ENCODE results near the gene ZNF70. TPM values are rescaled to one million over a fixed set of nuclear protein-coding genes. Genes with fewer than 3 reads are reported as not detected.

Gene ZNF70
- total RNA-seq, 2 donors from 2014 or later = 5.9 to 8.8 TPM

- H3K4me3 Mint-ChIP-seq = no peak overlapping the region
- DNase-seq (ENCODE audit: low spot score) (no peak), ATAC-seq (no peak)
- peaks cover 6 to 14% of the 10 kb centered on the region in 2 donors for H3K4me1 Mint-ChIP-seq (ENCODE audit: low read depth in 2 of 2)
- no peaks in the 10 kb centered on the region for H3K36me3 Mint-ChIP-seq
- no peaks in the 10 kb centered on the region for H3K9me3 Mint-ChIP-seq
- H3K27ac Mint-ChIP-seq = no peak overlapping the region
- peaks cover 5 to 8% of the 10 kb centered on the region in 2 donors for H3K27me3 Mint-ChIP-seq
Measured at GRCh38 chr22:23774114-23774921, 23.4 kb upstream of the ZNF70 start.

DNA sequence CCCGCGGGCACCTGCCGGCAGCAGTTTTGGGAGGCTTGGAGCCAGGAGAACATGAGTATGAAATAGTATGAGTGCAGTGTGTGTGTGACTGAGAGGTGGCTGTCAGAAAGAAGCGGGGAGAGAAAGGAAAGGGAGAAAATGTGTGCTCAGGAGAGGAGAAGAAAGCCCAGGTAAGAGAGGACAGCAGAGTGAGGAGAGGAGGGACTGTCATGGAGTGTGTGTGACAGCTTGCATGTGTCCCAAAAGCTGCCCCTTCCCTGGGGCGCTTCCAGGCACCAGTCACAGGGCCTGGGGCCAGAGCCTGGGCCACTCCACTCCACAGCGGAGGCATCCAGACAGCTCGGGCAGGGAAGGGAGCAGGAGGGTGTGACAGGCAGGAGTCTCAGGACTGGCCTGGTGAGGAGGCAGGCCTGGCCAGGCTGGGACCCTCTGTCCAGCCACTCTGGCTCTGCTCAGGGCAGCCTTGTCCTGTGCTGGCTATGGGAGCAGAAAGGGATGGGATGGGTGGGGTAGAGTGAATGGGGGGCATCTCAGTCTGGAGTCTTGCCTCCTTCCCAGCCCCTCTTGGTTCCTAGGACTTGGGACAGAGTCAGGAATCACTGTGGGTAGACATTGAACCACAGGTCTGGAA lies 22.7 kb upstream of the ZNF70 start:
- DNase-seq (ENCODE audit: low spot score) (no peak), ATAC-seq (no peak)
- no peaks in the 10 kb centered on the region for H3K36me3 Mint-ChIP-seq
- H3K4me3 Mint-ChIP-seq = no peak overlapping the region
- H3K9me3 Mint-ChIP-seq = no peaks in the 10 kb centered on the region
- peaks cover 6 to 14% of the 10 kb centered on the region in 2 donors for H3K4me1 Mint-ChIP-seq (ENCODE audit: low read depth in 2 of 2)
- H3K27ac Mint-ChIP-seq = no peak overlapping the region
- peaks cover 5 to 8% of the 10 kb centered on the region in 2 donors for H3K27me3 Mint-ChIP-seq

DNA sequence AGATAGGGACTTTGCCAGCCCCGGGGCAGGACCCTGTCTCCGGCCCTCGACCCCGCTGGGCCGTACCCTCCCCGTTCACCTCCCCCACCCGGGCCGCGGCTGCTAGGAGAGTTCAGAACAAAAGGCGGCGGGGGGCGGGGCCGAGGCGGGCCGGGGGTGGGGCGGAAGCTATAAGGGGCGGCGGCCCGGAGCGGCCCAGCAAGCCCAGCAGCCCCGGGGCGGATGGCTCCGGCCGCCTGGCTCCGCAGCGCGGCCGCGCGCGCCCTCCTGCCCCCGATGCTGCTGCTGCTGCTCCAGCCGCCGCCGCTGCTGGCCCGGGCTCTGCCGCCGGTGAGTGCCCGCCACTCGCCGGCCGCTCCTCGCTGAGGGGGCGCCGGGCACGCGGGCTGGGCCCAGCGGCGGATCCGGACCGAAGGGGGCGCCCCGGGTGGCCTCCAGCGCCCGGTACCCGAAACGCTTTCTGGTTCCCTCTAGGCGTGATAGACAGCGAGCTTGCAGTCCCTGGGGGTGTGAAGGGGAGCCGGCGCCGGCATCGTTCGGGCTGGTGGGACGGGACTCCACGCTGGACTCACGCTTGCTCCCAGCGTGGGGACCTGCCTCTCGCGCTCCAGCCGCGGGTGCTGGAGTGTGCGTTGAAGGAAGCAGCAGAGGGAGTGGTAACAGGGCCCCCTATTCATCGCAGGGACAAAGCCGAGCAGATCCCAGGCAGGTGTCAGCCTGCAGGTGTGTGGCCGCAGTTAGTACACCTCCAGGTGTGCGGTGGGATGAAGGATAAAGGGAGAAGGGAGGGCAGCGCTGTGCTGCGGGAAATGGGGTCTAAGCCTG lies 21.9 kb upstream of the ZNF70 start, which contains the start of gene MMP11:
Gene MMP11 (plus strand): TSS at position 201 of the 825 bp plus-strand sequence. CDS start 22 bp downstream, at position 223.
- H3K27me3 Mint-ChIP-seq = peaks cover 5 to 8% of the 10 kb centered on the region in 2 donors
- ATAC-seq = peak; percentile 78 to 86
- no peak within 1 kb of the TSS for H3K27ac Mint-ChIP-seq
- DNase-seq (ENCODE audit: low spot score) = peak; percentile 67
- no peaks in the 10 kb centered on the region for H3K36me3 Mint-ChIP-seq
- H3K9me3 Mint-ChIP-seq = no peaks in the 10 kb centered on the region
- H3K4me1 Mint-ChIP-seq (ENCODE audit: low read depth in 2 of 2) = peaks cover 6 to 14% of the 10 kb centered on the region in 2 donors
- peak within 1 kb of the TSS; percentile 60 for H3K4me3 Mint-ChIP-seq

DNA sequence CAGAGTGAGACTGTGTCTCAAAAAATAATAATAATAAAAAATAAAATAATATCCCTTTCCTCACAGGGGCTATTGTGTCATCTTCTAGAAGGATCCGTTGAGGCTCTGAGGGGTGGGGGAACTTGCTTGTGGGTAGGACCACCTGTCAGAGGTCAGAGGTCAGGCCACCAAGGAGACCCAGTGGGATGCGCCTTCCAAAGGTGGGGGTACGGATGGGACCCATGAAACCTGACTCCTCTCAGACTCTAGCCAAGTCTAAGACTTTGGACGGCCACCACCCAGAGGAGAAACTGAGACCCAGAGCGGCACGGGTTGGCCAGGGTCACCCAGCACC lies 21.4 kb upstream of the ZNF70 start:
- no peak for DNase-seq (ENCODE audit: low spot score)
- H3K9me3 Mint-ChIP-seq = no peaks in the 10 kb centered on the region
- H3K4me3 Mint-ChIP-seq = peak overlapping the region; percentile 60
- no peak for ATAC-seq
- peaks cover 6 to 14% of the 10 kb centered on the region in 2 donors for H3K4me1 Mint-ChIP-seq (ENCODE audit: low read depth in 2 of 2)
- H3K27ac Mint-ChIP-seq = no peak overlapping the region
- H3K27me3 Mint-ChIP-seq = peaks cover 5 to 8% of the 10 kb centered on the region in 2 donors
- H3K36me3 Mint-ChIP-seq = no peaks in the 10 kb centered on the region

- H3K36me3 Mint-ChIP-seq = no peaks in the 10 kb centered on the region
- H3K27me3 Mint-ChIP-seq = peaks cover 5 to 8% of the 10 kb centered on the region in 2 donors
- peaks cover 6 to 19% of the 10 kb centered on the region in 2 donors for H3K4me1 Mint-ChIP-seq (ENCODE audit: low read depth in 2 of 2)
- H3K9me3 Mint-ChIP-seq = no peaks in the 10 kb centered on the region
- DNase-seq (ENCODE audit: low spot score) (no peak), ATAC-seq (no peak)
- no peak overlapping the region for H3K27ac Mint-ChIP-seq
- peak overlapping the region; percentile 32 for H3K4me3 Mint-ChIP-seq
Measured at GRCh38 chr22:23769321-23769965, 18.5 kb upstream of the ZNF70 start.

- peak within 1 kb of the TSS in 1 of 2 donors; percentile 62 for H3K27ac Mint-ChIP-seq
- H3K4me3 Mint-ChIP-seq = peak within 1 kb of the TSS; percentile 73
- peaks cover 8 to 22% of the 10 kb centered on the region in 2 donors for H3K4me1 Mint-ChIP-seq (ENCODE audit: low read depth in 2 of 2)
- ATAC-seq (peak; percentile 80 to 87), DNase-seq (ENCODE audit: low spot score) (peak; percentile 86)
- no peaks in the 10 kb centered on the region for H3K27me3 Mint-ChIP-seq
- H3K9me3 Mint-ChIP-seq = no peaks in the 10 kb centered on the region
- no peaks in the 10 kb centered on the region for H3K36me3 Mint-ChIP-seq
Measured at GRCh38 chr22:23767673-23768548, 17.0 kb upstream of the ZNF70 start, which contains the start of gene CHCHD10. Gene CHCHD10 (minus strand): TSS chr22:23767972. CDS start chr22:23767874, 98 bp downstream.

DNA sequence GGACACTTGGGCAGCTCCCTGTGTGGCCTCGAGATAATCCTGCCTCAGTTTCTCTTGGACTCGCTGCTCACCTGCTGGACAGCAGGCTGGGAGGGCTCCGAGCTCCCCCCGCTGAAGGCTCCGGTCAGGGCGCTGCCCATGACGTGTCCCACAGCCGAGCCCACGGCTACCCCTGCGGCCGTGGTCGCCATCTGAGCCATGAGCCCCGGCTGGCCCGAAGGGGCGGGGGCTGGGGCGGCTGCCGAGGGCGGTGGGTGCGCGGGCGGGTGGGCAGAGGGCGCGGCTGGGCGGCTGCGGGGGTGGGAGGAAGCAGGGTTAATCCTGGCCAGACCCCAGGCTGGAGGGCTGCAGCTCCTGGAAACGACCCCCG lies 16.4 kb upstream of the ZNF70 start:
- peak; percentile 1 to 21 for ATAC-seq
- peaks cover 10 to 25% of the 10 kb centered on the region in 2 donors for H3K4me1 Mint-ChIP-seq (ENCODE audit: low read depth in 2 of 2)
- no peaks in the 10 kb centered on the region for H3K9me3 Mint-ChIP-seq
- no peaks in the 10 kb centered on the region for H3K36me3 Mint-ChIP-seq
- H3K27ac Mint-ChIP-seq = no peak overlapping the region
- DNase-seq (ENCODE audit: low spot score) = no peak
- no peaks in the 10 kb centered on the region for H3K27me3 Mint-ChIP-seq
- H3K4me3 Mint-ChIP-seq = peak overlapping the region; percentile 57

- Mint-ChIP-seq H3K27me3 (no peaks in the 10 kb centered on the region), H3K4me1 (ENCODE audit: low read depth in 2 of 2) (peaks cover 10 to 19% of the 10 kb centered on the region in 2 donors), H3K9me3 (no peaks in the 10 kb centered on the region), H3K36me3 (no peaks in the 10 kb centered on the region), H3K4me3 (peak overlapping the region; percentile 23), H3K27ac (no peak overlapping the region)
- DNase-seq (ENCODE audit: low spot score) (no peak), ATAC-seq (no peak)
Measured at GRCh38 chr22:23764899-23765881, 14.3 kb upstream of the ZNF70 start.

GRCh38 chr22:23763954-23764353 lies 13.0 kb upstream of the ZNF70 start:
- Mint-ChIP-seq H3K36me3 (no peaks in the 10 kb centered on the region), H3K27me3 (no peaks in the 10 kb centered on the region), H3K4me1 (ENCODE audit: low read depth in 2 of 2) (peaks cover 10 to 19% of the 10 kb centered on the region in 2 donors), H3K4me3 (peak overlapping the region; percentile 65), H3K9me3 (no peaks in the 10 kb centered on the region), H3K27ac (no peak overlapping the region)
- ATAC-seq = no peak
- no peak for DNase-seq (ENCODE audit: low spot score)

DNA sequence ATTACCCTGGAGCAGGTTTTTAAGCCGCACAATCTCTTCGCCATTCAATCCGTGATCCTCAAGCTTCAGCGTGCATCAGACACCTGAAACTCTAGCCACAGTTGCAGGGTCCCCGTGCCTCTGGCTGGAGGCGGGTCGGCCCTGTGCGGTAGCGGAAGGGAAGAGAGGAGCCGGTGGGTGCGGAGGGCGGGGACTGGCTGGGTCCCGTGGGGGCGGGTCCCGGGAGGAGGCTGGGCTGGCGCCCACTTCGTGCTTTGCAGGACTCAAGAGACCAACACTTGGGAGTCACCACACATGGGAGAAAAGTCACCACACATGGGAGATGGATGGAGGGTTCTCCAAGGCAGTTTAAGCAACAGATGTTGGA lies 12.7 kb upstream of the ZNF70 start:
- Mint-ChIP-seq H3K27me3 (no peaks in the 10 kb centered on the region), H3K4me3 (peak overlapping the region; percentile 65), H3K36me3 (no peaks in the 10 kb centered on the region), H3K9me3 (no peaks in the 10 kb centered on the region), H3K27ac (peak overlapping the region in 1 of 2 donors; percentile 46), H3K4me1 (ENCODE audit: low read depth in 2 of 2) (peaks cover 10 to 19% of the 10 kb centered on the region in 2 donors)
- ATAC-seq (peak; percentile 50 to 61), DNase-seq (ENCODE audit: low spot score) (no peak)

DNA sequence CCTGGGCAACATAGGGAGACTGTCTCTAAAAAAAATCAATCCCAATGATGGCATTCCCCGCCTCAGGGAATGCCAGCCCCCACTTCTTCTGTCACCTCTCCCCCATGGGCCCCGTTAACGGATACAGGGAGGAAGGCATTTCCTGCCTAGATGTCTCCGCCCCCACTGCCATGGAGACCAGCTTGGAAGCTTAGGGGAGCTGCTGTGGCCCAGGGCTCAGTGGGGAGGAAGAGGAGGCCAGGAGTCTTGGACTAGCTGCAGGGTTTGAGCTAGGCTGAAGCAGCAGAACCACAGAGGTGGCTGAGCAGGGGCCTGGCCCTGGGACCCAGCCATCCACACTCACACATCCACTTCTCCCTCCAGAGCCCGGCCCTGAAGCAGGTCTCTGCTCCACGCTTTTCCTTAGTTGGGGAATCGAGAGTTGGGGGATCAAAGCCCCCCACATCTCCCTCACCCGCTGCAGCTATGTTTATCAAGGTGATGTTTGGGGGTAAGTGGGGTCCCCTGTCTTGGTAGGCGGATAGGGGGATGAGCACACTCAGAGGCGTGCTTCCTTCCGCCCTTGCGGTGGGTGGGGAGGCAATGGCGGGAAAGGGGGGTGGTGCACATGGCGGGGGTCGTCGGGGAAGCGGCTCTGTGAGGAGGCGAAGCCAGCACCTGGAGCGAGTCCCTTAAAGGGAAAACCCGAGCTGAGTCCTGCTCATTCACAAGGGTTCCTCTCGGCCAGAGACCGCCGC lies 12.1 kb upstream of the ZNF70 start, which contains the start of gene C22orf15:
Gene C22orf15 (plus strand): TSS at position 149 of the 737 bp plus-strand sequence. CDS start 317 bp downstream, at position 466.
- H3K4me3 Mint-ChIP-seq = peak within 1 kb of the TSS; percentile 65
- ATAC-seq = no peak
- peak within 1 kb of the TSS; percentile 46 to 63 for H3K27ac Mint-ChIP-seq
- H3K9me3 Mint-ChIP-seq = no peaks in the 10 kb centered on the region
- peaks cover 10 to 19% of the 10 kb centered on the region in 2 donors for H3K4me1 Mint-ChIP-seq (ENCODE audit: low read depth in 2 of 2)
- no peaks in the 10 kb centered on the region for H3K36me3 Mint-ChIP-seq
- no peak for DNase-seq (ENCODE audit: low spot score)
- no peaks in the 10 kb centered on the region for H3K27me3 Mint-ChIP-seq
